ENCODE results near the gene VWF. TPM values are rescaled to one million over a fixed set of nuclear protein-coding genes. Genes with fewer than 3 reads are reported as not detected.

VWF gene
- total and polyA plus RNA-seq, 2 of the 4 experiments (the other 2 are of a cell fraction) = under 0.01 to 0.09 TPM

DNA sequence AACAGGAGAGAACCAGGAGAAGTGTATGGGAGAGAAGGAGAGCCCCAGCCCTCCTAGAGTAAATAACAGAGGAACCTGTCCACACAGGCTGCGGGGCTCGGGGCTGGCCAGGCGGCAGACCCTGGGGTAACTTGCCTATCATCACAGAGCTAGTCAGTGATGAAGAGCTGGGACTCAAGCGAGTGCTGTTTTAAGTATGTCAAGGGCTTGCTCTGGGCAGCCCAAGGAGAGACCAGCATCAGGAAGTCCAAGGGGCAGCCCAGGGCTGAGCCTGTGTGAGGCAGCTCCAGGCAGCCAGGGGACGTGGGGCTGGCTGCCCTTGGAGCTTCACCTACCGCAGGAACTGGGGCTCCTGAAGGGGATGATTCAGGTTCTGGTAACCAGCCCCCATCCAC lies 10.0 kb downstream of the VWF start:
- H4K20me1 ChIP-seq (ENCODE audit: insufficient read depth, low read length) = no peaks in the 10 kb centered on the region
- TF ChIP-seq RFX5 (IDR thresholded peaks at IDR 0.05; ENCODE audit: low read depth, low read length) (no peak), FOS (IDR thresholded peaks at IDR 0.05; ENCODE audit: low read depth, low read length) (no peak), RCOR1 (IDR thresholded peaks at IDR 0.05; ENCODE audit: insufficient replicate concordance, low read length) (no peak)
- TF ChIP-seq, protein P1, sequence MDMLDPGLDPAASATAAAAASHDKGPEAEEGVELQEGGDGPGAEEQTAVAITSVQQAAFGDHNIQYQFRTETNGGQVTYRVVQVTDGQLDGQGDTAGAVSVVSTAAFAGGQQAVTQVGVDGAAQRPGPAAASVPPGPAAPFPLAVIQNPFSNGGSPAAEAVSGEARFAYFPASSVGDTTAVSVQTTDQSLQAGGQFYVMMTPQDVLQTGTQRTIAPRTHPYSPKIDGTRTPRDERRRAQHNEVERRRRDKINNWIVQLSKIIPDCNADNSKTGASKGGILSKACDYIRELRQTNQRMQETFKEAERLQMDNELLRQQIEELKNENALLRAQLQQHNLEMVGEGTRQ (IDR thresholded peaks at IDR 0.05; ENCODE audit: low read depth, low read length) = no peak
- TF ChIP-seq, protein P2, sequence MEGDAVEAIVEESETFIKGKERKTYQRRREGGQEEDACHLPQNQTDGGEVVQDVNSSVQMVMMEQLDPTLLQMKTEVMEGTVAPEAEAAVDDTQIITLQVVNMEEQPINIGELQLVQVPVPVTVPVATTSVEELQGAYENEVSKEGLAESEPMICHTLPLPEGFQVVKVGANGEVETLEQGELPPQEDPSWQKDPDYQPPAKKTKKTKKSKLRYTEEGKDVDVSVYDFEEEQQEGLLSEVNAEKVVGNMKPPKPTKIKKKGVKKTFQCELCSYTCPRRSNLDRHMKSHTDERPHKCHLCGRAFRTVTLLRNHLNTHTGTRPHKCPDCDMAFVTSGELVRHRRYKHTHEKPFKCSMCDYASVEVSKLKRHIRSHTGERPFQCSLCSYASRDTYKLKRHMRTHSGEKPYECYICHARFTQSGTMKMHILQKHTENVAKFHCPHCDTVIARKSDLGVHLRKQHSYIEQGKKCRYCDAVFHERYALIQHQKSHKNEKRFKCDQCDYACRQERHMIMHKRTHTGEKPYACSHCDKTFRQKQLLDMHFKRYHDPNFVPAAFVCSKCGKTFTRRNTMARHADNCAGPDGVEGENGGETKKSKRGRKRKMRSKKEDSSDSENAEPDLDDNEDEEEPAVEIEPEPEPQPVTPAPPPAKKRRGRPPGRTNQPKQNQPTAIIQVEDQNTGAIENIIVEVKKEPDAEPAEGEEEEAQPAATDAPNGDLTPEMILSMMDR (conservative IDR thresholded peaks at IDR 0.05; ENCODE audit: low read depth, low read length) = no peak
- ATAC-seq (ENCODE audit: low read depth) (no peak), DNase-seq (no peak)
- no peak overlapping the region for H4K91ac ChIP-seq (ENCODE audit: insufficient read depth, low read depth, low read length)
- dilution Hi-C loops (cut with HindIII; ENCODE audit: low sequenced_read_pairs, unreplicated experiment) = no loop called here
- H3K14ac ChIP-seq (replicated peaks; ENCODE audit: low read depth, low read length) = no peak overlapping the region
- no peaks in the 10 kb centered on the region for H3K79me1 ChIP-seq (ENCODE audit: low read depth in 1 of 2, low read length in 2 of 2)
- H2BK120ac ChIP-seq (ENCODE audit: low read depth, low read length) = no peak overlapping the region
- H2AK9ac ChIP-seq (replicated peaks; ENCODE audit: low read depth, low read length, poor library complexity) = peak overlapping the region; percentile 6
- H3K4ac ChIP-seq (ENCODE audit: low read depth, low read length) = no peak overlapping the region
- H4K8ac ChIP-seq (ENCODE audit: low read depth in 2 of 2, low read length in 2 of 2) = no peak overlapping the region
- ChIA-PET POLR2A (ENCODE audit: unreplicated experiment) (no interaction called here), CTCF (interaction anchor here (0.5 to 1.0 kb wide), 4 partner anchors 20 to 170 kb away, joined by 3 read pairs; no protein-coding TSS in a partner anchor)
- no peak overlapping the region for H3K9ac ChIP-seq (ENCODE audit: low read depth, low read length)
- no peak overlapping the region for H3K4me2 ChIP-seq (ENCODE audit: low read depth, low read length)
- H3K9me1 ChIP-seq (ENCODE audit: insufficient read depth, low read length) = no peaks in the 10 kb centered on the region
- H2AFZ ChIP-seq (replicated peaks; ENCODE audit: low read length, poor library complexity) = no peak overlapping the region
- in situ Hi-C loops (cut with MboI; ENCODE audit: low sequenced_read_pairs) = no loop called here
- H3K27ac ChIP-seq (ENCODE audit: insufficient read depth, low read length) = no peak overlapping the region
- H3K9me3 ChIP-seq (ENCODE audit: control insufficient read depth, insufficient read depth, low read length) = no peaks in the 10 kb centered on the region
- H3K4me3 ChIP-seq (ENCODE audit: insufficient read depth, low read depth, low read length) = no peak overlapping the region
- no peak overlapping the region for H3K18ac ChIP-seq (ENCODE audit: low read depth, low read length)
- H4K5ac ChIP-seq (ENCODE audit: low read depth, low read length) = no peak overlapping the region
- no peak overlapping the region for H2BK5ac ChIP-seq (ENCODE audit: low read depth, low read length, poor library complexity, severe bottlenecking)
- H3K4me1 ChIP-seq (ENCODE audit: control insufficient read depth, insufficient read depth, low read length) = peaks cover 2% of the 10 kb centered on the region
- H3K23ac ChIP-seq (ENCODE audit: low read depth, low read length) = no peak overlapping the region
- WGBS, 2 experiments (ENCODE audit: extremely low coverage in 2 of 2, insufficient read length in 1 of 2) = 100% methylated on average over 1 of the region's 6 CpGs; no CpG with 5 or more reads in 1 of the 2 experiments
- no peak overlapping the region for H2BK20ac ChIP-seq (ENCODE audit: low read depth, low read length)
- H2AK5ac ChIP-seq (ENCODE audit: low read depth, low read length) = no peak overlapping the region
- H3K56ac ChIP-seq (ENCODE audit: extremely low read depth, insufficient read depth, low read length) = no peak overlapping the region
- no peak overlapping the region for H2BK15ac ChIP-seq (ENCODE audit: low read depth, low read length)
- H3K36me3 ChIP-seq (ENCODE audit: control insufficient read depth, insufficient read depth, low read length) = no peaks in the 10 kb centered on the region
- BruUV-seq (replicated peaks) = no TSS peak
- H3K27me3 ChIP-seq (ENCODE audit: control insufficient read depth, insufficient read depth, low read length) = no peaks in the 10 kb centered on the region; the same call in 1 of the 2 replicates
- intact Hi-C loops (cut with micrococcal nuclease) = no loop called here

Data from IMR-90 (cell line).